ENCODE results near the gene MOG.

The MOG gene

GRCh38 chr6:29710281-29710941, 53.5 kb downstream of the MOG start:
- no peak overlapping the region for H3K4me3 ChIP-seq (ENCODE audit: low read depth, low read length)
- no peak for TF ChIP-seq CTCF (IDR thresholded peaks at IDR 0.05; ENCODE audit: low read depth, low read length, missing control alignments)
- DNase-seq (ENCODE audit: low read depth) = no peak

DNA sequence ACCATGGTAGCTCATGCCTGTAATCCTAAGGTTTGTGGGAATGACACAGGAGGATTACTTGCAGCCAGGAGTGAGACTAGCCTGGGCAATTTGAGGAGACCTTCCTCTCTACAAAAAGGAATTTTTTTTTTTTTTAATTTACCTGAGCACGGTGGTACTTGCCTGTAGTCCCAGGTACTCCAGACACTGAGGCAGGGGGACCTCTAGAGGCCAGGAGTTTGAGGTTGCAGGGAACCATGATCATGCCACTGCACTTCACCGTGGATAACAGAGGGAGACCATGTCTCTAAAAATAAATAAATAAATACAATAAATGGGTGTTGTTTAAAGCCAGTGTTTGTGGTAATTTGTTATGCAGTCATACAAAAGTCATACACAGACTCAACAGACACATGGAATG, 64.0 kb downstream of the MOG start:
- no peak overlapping the region for H3K4me3 ChIP-seq (ENCODE audit: low read depth, low read length)
- no peak for DNase-seq (ENCODE audit: low read depth)
- TF ChIP-seq CTCF (IDR thresholded peaks at IDR 0.05; ENCODE audit: low read depth, low read length, missing control alignments) = peak; percentile 27

Measured in GM12864 (cell line).